Suprapubic skin (tissue), 3 donors: Measurements from ENCODE around the gene HBA1.

ENCODE experiments used
- EP300 ChIP-seq: sonication (generic); formaldehyde crosslinking; IDR thresholded peaks from one replicate; pipeline ENCODE4 v1.6.1; 2017; ENCODE audit warnings: antibody characterized with exemption
- TF ChIP-seq, protein P1 (sequence below), 2 donors: fragments of 200-600 bp in 1 of 2; fragments of 450-650 bp in 1 of 2; sonication (generic) in 1 of 2; IDR thresholded peaks; one replicate each; pipeline ENCODE4 v1.5.1; 2016 to 2019; ENCODE audit warnings: antibody characterized with exemption in 2 of 2, mild to moderate bottlenecking in 1 of 2, moderate library complexity in 1 of 2

- TF ChIP-seq, protein P1, sequence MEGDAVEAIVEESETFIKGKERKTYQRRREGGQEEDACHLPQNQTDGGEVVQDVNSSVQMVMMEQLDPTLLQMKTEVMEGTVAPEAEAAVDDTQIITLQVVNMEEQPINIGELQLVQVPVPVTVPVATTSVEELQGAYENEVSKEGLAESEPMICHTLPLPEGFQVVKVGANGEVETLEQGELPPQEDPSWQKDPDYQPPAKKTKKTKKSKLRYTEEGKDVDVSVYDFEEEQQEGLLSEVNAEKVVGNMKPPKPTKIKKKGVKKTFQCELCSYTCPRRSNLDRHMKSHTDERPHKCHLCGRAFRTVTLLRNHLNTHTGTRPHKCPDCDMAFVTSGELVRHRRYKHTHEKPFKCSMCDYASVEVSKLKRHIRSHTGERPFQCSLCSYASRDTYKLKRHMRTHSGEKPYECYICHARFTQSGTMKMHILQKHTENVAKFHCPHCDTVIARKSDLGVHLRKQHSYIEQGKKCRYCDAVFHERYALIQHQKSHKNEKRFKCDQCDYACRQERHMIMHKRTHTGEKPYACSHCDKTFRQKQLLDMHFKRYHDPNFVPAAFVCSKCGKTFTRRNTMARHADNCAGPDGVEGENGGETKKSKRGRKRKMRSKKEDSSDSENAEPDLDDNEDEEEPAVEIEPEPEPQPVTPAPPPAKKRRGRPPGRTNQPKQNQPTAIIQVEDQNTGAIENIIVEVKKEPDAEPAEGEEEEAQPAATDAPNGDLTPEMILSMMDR (IDR thresholded peaks at IDR 0.05), result no peak
- TF ChIP-seq EP300, result no peak
Measured at GRCh38 chr16:160691-161190, 15.7 kb upstream of the HBA1 start.
